Measurements from ENCODE around the gene AP4S1.

DNA sequence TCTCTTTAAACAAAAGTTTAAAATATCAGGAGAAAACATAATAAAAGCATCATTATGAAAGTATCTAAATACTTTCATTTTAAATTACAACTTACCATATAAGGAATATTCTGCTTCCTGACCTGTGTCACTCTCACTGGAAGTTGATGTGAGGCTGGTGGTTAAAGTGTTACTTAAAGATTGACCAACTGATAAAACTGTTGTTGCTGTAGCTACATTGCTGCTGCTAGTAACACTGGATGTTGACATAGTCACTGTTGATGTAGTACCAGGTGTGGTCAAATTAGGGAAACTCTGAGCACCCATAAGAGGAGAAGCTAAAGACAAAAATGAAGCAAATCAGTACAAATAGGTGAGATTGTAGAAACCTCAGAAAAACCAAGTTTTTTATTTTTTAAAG is 102.2 kb downstream of the AP4S1 start:
- TF ChIP-seq ZNF274 (IDR thresholded peaks at IDR 0.05; ENCODE audit: low read depth, low read length) (no peak), YY1 (IDR thresholded peaks at IDR 0.05; ENCODE audit: insufficient read depth, insufficient read length) (no peak)

Data from NT2/D1 (cell line).